Globus pallidus (tissue), 1 donor: ENCODE results near the gene ASPSCR1.

Experiments used
- DNase-seq: peaks from one replicate; pipeline ENCODE4 v3.0.0-alpha.2; 2015; ENCODE audit warnings: low spot score

The ASPSCR1 gene

GRCh38 chr17:82055023-82055964 lies 77.9 kb downstream of the ASPSCR1 start:
- DNase-seq: no peak

- no peak for DNase-seq
Observed at GRCh38 chr17:82055965-82056728, 78.7 kb downstream of the ASPSCR1 start.

GRCh38 chr17:82056729-82057621 lies 79.5 kb downstream of the ASPSCR1 start:
- DNase-seq: no peak

GRCh38 chr17:82058230-82058854 lies 80.9 kb downstream of the ASPSCR1 start:
- no peak for DNase-seq

- no peak for DNase-seq
Observed at GRCh38 chr17:82058855-82059249, 81.4 kb downstream of the ASPSCR1 start.

- no peak for DNase-seq
Observed at GRCh38 chr17:82059272-82060000, 82.0 kb downstream of the ASPSCR1 start.

- no peak for DNase-seq
Observed at GRCh38 chr17:82060001-82060380, 82.6 kb downstream of the ASPSCR1 start.

- no peak for DNase-seq
Observed at GRCh38 chr17:82060614-82061013, 83.2 kb downstream of the ASPSCR1 start.

- no peak for DNase-seq
Observed at GRCh38 chr17:82061047-82061925, 83.9 kb downstream of the ASPSCR1 start.

GRCh38 chr17:82062076-82062983 lies 84.9 kb downstream of the ASPSCR1 start:
- no peak for DNase-seq

- no peak for DNase-seq
Observed at GRCh38 chr17:82062984-82063368, 85.5 kb downstream of the ASPSCR1 start.

- no peak for DNase-seq
Observed at GRCh38 chr17:82063424-82064415, 86.3 kb downstream of the ASPSCR1 start.

GRCh38 chr17:82064433-82065192 lies 87.2 kb downstream of the ASPSCR1 start:
- no peak for DNase-seq

GRCh38 chr17:82065193-82065637 lies 87.8 kb downstream of the ASPSCR1 start:
- no peak for DNase-seq

- peak; percentile 35 for DNase-seq
Observed at GRCh38 chr17:82065638-82066303, 88.3 kb downstream of the ASPSCR1 start, which contains the start of gene DUS1L. Gene DUS1L (minus strand): TSS chr17:82065804. CDS start chr17:82065059, 745 bp downstream.
